SH-SY5Y (cell line): ENCODE measurements around the gene NIM1K.

Source experiments
- GATA2 ChIP-seq: IDR thresholded peaks from 2 replicates; pipeline ENCODE4 v1.6.1; 2011; ENCODE audit warnings: mild to moderate bottlenecking, low read depth, low read length
- GATA3 ChIP-seq: IDR thresholded peaks from 2 replicates; pipeline ENCODE4 v1.6.1; 2011; ENCODE audit warnings: low read depth, mild to moderate bottlenecking, low read length, moderate library complexity

The NIM1K gene

GRCh38 chr5:43236653-43237355, 44.8 kb downstream of the NIM1K start:
- TF ChIP-seq GATA2 (no peak), GATA3 (no peak)

DNA sequence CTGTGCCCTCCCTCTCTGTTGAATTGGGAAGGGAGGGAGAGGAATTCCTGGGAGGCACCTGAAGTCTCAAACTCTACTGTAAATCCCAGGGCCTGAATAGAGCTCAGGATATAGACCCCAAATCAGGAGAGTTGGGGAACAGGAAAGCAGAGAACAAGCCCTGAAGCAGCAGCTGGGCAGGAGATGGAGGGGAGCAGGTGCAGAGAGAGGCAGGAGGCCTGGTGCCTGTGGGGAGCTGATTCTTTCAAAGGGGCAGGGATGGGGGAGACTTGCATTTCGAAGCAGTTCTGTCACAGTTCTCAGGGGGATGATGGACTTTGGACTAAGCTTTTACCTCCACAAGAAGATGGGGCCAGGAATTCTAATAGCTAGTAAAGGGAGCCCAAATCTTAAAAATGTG, 50.2 kb downstream of the NIM1K start:
- no peak for TF ChIP-seq GATA3
- TF ChIP-seq GATA2, result no peak

GRCh38 chr5:43243270-43243669, 51.2 kb downstream of the NIM1K start:
- TF ChIP-seq GATA3 (no peak), GATA2 (no peak)

DNA sequence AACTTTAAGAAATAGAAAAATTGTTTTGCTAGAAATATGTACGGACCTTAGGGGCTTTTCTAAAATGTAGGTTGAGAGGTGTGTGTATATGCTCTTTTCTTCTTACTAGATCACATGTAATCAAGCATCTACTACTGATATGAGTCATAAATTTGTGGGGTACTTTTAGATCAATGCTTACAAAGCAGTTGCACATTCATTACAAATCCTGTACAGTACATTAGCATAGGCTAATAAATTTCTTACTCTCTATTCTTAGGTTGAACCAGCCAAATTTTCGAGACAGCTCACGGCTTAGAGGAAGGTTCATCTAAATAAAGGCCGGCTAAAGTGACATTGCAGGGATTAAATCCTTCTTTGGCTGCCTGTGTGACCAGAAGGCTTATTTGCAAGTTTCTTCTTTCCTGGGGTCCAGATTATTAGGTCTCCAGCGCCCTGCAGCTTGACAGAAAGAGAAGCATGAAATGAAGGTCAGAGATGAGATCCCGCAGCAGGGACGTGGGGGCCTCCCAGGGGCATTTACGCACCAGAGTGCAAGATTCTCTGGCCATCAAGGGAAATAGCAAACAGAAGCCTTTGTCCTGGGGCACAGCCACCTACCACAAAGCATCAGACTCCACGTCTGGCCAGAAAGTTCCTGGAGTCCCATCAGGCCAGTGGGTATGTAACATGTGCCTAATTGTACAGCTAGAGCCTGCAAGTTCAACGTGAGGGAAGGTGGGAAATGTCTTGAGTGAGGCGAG, 53.0 kb downstream of the NIM1K start:
- no peak for TF ChIP-seq GATA3
- TF ChIP-seq GATA2, result no peak

DNA sequence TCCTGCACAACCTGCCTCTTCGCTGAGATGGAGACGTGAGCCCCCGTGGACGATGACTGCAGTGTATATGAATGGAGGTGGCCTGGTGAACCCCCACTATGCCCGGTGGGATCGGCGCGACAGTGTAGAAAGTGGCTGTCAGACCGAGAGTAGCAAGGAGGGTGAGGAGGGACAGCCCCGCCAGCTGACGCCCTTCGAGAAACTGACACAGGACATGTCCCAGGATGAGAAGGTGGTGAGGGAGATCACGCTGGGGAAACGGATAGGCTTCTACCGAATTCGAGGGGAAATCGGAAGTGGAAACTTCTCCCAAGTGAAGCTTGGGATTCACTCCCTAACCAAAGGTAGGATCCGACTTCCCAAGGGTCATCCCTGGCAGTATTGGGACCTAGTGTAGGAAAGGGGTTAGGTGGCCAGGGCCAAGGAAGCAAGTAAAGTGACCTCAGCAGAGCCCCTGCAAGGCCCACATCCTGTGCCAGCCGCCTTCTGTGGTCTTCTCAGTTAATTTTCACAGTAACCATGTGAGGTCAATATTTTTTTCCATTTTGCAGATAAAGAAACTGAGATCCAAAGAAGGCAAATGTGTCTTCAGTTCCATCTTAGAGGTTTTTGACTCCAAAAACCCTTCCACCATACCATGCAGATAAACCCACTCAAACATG, 53.8 kb downstream of the NIM1K start:
- TF ChIP-seq GATA2, result no peak
- TF ChIP-seq GATA3, result no peak

GRCh38 chr5:43251754-43252153, 59.7 kb downstream of the NIM1K start:
- no peak for TF ChIP-seq GATA3
- TF ChIP-seq GATA2, result no peak

- no peak for TF ChIP-seq GATA3
- TF ChIP-seq GATA2, result no peak
Measured at GRCh38 chr5:43255704-43256103, 63.7 kb downstream of the NIM1K start.

GRCh38 chr5:43256261-43256966, 64.4 kb downstream of the NIM1K start:
- TF ChIP-seq GATA2 (no peak), GATA3 (no peak)

DNA sequence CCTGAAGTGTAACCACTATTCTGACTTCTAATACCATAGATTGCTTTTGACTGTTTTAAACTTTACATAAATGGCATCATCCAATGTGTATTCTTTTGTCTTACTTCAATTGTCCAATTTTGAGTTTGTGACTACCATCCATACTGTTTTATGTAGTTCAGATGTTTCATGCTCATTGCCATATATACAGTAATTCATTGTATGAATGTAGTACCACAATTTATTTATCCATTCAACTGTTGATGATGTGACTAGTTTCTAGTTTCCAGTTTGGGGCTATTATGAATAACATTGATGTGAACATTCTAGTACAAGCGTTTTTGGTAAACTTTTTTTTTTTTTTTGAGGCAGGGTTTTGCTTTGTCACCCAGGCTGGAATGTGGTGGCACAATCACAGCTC, 66.1 kb downstream of the NIM1K start:
- TF ChIP-seq GATA3 (no peak), GATA2 (no peak)

GRCh38 chr5:43268188-43268820, 76.3 kb downstream of the NIM1K start:
- TF ChIP-seq GATA2, result no peak
- TF ChIP-seq GATA3, result no peak

- TF ChIP-seq GATA2, result no peak
- TF ChIP-seq GATA3, result no peak
Measured at GRCh38 chr5:43270645-43271044, 78.6 kb downstream of the NIM1K start.

- TF ChIP-seq GATA3 (no peak), GATA2 (no peak)
Measured at GRCh38 chr5:43273552-43273951, 81.5 kb downstream of the NIM1K start.

- no peak for TF ChIP-seq GATA2
Measured at GRCh38 chr5:43274435-43275114, 82.5 kb downstream of the NIM1K start.
